ENCODE data around the gene ESYT2.

Gene ESYT2

GRCh38 chr7:158745057-158745715 lies 84.1 kb downstream of the ESYT2 start:
- TF ChIP-seq CTCF (IDR thresholded peaks at IDR 0.05; ENCODE audit: low read length, missing control alignments): no peak
- H3K4me3 ChIP-seq (replicated peaks; ENCODE audit: low read depth, low read length): no peak overlapping the region
- DNase-seq (ENCODE audit: low read depth): no peak

GRCh38 chr7:158744070-158744469 lies 85.2 kb downstream of the ESYT2 start:
- H3K4me3 ChIP-seq (replicated peaks; ENCODE audit: low read depth, low read length): no peak overlapping the region
- no peak for TF ChIP-seq CTCF (IDR thresholded peaks at IDR 0.05; ENCODE audit: low read length, missing control alignments)
- no peak for DNase-seq (ENCODE audit: low read depth)

GRCh38 chr7:158743219-158743618 lies 86.1 kb downstream of the ESYT2 start:
- no peak for DNase-seq (ENCODE audit: low read depth)
- TF ChIP-seq CTCF (IDR thresholded peaks at IDR 0.05; ENCODE audit: low read length, missing control alignments): no peak
- no peak overlapping the region for H3K4me3 ChIP-seq (replicated peaks; ENCODE audit: low read depth, low read length)

GRCh38 chr7:158742065-158742821 lies 87.1 kb downstream of the ESYT2 start:
- H3K4me3 ChIP-seq (replicated peaks; ENCODE audit: low read depth, low read length): no peak overlapping the region
- no peak for TF ChIP-seq CTCF (IDR thresholded peaks at IDR 0.05; ENCODE audit: low read length, missing control alignments)
- DNase-seq (ENCODE audit: low read depth): no peak

- no peak for DNase-seq (ENCODE audit: low read depth)
- H3K4me3 ChIP-seq (replicated peaks; ENCODE audit: low read depth, low read length): no peak overlapping the region
- TF ChIP-seq CTCF (IDR thresholded peaks at IDR 0.05; ENCODE audit: low read length, missing control alignments): no peak
These were observed 88.0 kb downstream of the ESYT2 start for GRCh38 chr7:158741294-158741666.

GRCh38 chr7:158740657-158741293 lies 88.5 kb downstream of the ESYT2 start:
- H3K4me3 ChIP-seq (replicated peaks; ENCODE audit: low read depth, low read length): peak overlapping the region; percentile 2
- peak; percentile 32 for TF ChIP-seq CTCF (IDR thresholded peaks at IDR 0.05; ENCODE audit: low read length, missing control alignments)
- DNase-seq (ENCODE audit: low read depth): peak; percentile 98
